HG03457 (cell line): ENCODE data around the gene TBX1.
"Not testable (repeated sequence)": the region's sequence is repeated elsewhere in the genome, so short reads cannot be mapped to it uniquely, and the experiment has no call there.

Experiments used
- ATAC-seq: cut with Tn5 transposase; IDR thresholded peaks from one replicate; pipeline ENCODE4 v1.9.1; 2021; ENCODE audit warnings: moderate number of reproducible peaks; ENCODE audit not compliant: unreplicated experiment

Gene TBX1

GRCh38 chr22:19723232-19723982 lies 37.2 kb upstream of the TBX1 start, which contains the start of gene GP1BB:
GP1BB (plus strand) TSS chr22:19723539; CDS start chr22:19723570, 31 bp downstream.
- ATAC-seq = no peak

- no peak for ATAC-seq
These were observed 36.4 kb upstream of the TBX1 start for GRCh38 chr22:19723983-19724827.

DNA sequence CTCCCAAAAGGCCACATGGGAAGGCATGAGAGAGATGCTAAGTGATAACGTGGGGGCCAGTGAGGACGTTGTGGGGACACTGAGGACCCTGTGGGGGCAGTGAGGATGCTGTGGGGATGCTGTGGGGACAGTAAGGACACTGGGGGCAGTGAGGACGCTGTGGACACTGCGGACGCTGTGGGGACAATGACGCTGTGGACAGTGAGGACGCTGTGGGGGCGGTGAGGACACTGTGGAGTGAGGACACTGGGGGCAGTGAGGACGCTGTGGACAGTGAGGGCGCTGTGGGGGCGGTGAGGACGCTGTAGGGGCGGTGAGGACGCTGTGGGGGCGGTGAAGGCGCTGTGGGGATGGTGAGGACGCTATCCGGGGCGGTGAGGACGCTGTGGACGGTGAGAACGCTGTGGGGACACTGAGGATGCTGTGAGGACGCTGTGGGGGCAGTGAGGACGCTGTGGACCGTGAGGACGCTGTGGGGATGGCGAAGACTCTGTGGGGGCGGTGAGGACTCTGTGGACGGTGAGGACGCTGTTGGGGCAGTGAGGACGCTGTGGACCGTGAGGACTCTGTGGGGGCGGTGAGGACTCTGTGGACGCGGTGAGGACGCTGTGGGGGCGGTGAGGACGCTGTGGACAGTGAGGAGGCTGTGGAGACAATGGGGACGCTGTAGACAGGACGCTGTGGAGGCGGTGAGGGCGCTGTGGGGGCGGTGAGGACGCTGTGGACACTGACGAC lies 35.5 kb upstream of the TBX1 start:
- no peak for ATAC-seq

GRCh38 chr22:19726064-19726788 lies 34.4 kb upstream of the TBX1 start:
- not testable (repeated sequence) for ATAC-seq

- ATAC-seq = no peak
These were observed 33.0 kb upstream of the TBX1 start for GRCh38 chr22:19727310-19728150.

DNA sequence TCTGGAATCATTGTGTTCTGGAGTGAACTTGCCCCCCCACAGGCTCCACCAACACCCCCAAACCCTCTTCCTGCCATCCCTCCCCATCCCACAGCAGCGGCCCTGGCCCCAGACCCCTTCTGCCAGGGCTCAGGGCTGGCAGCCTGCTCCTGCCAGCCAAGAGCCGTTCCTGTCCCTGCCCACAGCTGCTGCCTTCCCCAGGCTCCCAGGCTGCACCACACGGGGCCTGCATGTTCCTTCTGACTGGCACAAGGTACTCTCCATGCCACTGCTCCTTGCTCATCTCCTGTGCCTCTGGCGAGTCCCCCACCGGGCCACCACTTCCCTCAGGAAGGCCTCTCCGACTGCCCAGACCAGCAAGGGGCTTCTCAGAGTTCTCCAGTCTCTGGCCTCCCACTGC lies 32.3 kb upstream of the TBX1 start:
- ATAC-seq = no peak

GRCh38 chr22:19728836-19729235 lies 31.7 kb upstream of the TBX1 start:
- no peak for ATAC-seq

DNA sequence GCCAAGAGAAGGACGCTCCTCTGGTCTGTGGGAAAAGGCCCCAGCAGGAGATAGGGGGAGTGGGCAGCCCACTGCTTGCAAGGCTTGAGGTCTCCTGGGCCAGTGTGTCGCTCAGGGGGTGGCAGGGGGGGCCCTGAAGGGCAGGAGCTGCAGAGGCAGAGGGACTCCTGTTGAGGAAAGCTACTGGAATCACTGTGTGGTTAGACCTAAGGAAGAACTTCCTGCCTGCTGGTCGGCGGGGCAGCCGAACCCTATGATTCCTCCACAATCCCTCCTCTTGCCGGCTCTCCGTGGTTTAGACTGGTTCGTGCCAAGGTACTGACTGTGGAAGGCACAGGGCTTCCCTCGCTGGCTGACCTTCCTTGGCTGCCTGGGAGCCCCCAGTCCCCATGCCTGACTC lies 31.1 kb upstream of the TBX1 start:
- no peak for ATAC-seq

- ATAC-seq = no peak
These were observed 30.4 kb upstream of the TBX1 start for GRCh38 chr22:19730198-19730597.

DNA sequence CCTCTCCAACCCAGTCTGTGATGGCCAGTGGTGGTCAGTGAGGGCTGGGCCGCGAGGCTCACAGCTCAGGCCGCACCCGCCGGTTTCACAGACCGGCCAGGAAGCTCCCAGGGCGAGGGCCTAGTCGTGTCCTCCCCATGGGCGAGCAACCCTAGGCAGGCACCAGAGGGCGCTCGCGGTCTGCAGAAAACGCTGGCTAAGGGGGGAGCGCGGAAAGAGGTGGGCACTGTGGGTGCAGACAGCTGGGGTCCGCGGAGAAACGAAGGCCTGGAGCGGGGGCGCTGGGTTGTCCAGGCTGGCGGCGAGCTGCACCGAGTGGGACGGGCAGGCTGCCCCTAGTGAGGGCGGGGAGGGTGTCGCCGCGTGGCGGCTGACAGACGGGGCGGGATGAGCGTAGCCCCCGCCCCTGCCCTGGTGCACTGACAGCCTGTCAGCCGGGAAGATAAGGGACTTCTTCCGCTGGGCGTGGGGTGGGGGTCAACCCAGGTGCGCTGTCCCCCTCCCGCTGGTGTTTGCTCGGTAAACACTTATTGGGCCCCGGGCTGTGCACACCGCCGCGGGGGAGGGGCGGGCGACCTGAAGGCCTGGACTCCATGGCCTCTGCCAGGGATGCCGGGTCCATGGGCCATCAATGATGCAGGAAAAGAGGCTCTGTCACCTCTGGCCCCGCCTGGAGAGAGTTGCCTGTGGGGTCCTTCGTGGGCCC lies 29.8 kb upstream of the TBX1 start:
- ATAC-seq = no peak

- no peak for ATAC-seq
These were observed 29.0 kb upstream of the TBX1 start for GRCh38 chr22:19731361-19732135.

- ATAC-seq = no peak
These were observed 28.0 kb upstream of the TBX1 start for GRCh38 chr22:19732403-19733113.

GRCh38 chr22:19733755-19734154 lies 26.8 kb upstream of the TBX1 start:
- ATAC-seq = no peak

- no peak for ATAC-seq
These were observed 26.4 kb upstream of the TBX1 start for GRCh38 chr22:19734163-19734562.

- ATAC-seq = no peak
These were observed 25.7 kb upstream of the TBX1 start for GRCh38 chr22:19734837-19735382.

GRCh38 chr22:19735665-19736510 lies 24.7 kb upstream of the TBX1 start:
- ATAC-seq = no peak
